HUES6 (cell line): ENCODE results near the gene XRN1.

Experiments used
- H3K27ac ChIP-seq: 2 replicates; pipeline ENCODE4 v1.7.0; 2013; ENCODE audit warnings: low read depth, mild to moderate bottlenecking, low read length, inconsistent platforms
- H3K27me3 ChIP-seq: 2 replicates; pipeline ENCODE4 v1.6.1; 2013; ENCODE audit warnings: low read length; ENCODE audit not compliant: control insufficient read depth, insufficient read depth
- H3K36me3 ChIP-seq: 2 replicates; pipeline ENCODE4 v1.6.1; 2013; ENCODE audit warnings: low read length; ENCODE audit not compliant: control insufficient read depth, insufficient read depth
- H3K4me1 ChIP-seq: 2 replicates; pipeline ENCODE4 v1.6.1; 2013; ENCODE audit warnings: low read length; ENCODE audit not compliant: control insufficient read depth, insufficient read depth
- H3K4me3 ChIP-seq: 2 replicates; pipeline ENCODE4 v1.5.1; 2013; ENCODE audit warnings: low read depth, low read length
- H3K9ac ChIP-seq: one replicate; pipeline ENCODE4 v1.6.1; 2013; ENCODE audit warnings: mild to moderate bottlenecking, low read length
- H3K9me3 ChIP-seq: 2 replicates; pipeline ENCODE4 v1.6.1; 2013; ENCODE audit warnings: low read depth, low read length; ENCODE audit not compliant: control insufficient read depth, insufficient read depth

XRN1 gene

DNA sequence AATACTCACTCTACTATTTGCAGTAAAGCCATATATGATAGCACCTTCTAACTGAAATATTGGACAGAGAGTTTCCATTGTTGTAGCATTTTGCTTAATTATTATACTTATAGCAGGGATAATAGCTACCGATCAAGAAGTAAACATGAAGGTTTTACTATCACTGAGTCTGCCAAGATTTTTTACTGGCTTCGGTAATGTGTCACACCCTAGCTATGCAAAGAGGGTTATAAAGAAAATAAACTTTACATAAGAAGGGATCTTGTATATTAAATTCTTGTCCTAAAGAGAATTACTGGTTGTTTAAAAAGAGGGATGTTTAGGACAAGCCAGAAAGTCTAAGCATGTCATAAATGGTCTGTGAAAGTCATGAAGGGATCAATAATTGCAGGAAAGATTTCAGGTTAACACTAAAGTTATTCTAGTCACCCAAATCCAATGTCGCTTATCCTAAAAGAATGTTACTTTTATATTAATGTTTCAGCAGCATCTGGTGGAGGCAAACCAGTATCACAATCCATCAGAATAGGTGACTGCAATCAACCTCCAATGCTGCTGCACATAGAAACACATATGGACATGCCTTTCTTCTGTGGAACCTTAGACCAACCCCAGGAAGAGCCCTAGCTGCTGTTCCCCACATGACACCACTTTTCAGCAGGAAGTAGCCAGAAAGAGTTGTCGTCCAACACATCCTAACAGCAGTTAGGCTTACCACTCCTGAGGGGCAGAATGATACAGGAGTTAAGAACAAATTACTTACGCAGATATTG lies 159.8 kb downstream of the XRN1 start:
- H3K36me3 ChIP-seq = no peaks in the 10 kb centered on the region
- H3K27me3 ChIP-seq = no peaks in the 10 kb centered on the region
- no peak overlapping the region for H3K27ac ChIP-seq
- H3K4me3 ChIP-seq = no peak overlapping the region
- no peak overlapping the region for H3K9ac ChIP-seq
- peaks cover 55% of the 10 kb centered on the region for H3K9me3 ChIP-seq
- H3K4me1 ChIP-seq = no peaks in the 10 kb centered on the region

DNA sequence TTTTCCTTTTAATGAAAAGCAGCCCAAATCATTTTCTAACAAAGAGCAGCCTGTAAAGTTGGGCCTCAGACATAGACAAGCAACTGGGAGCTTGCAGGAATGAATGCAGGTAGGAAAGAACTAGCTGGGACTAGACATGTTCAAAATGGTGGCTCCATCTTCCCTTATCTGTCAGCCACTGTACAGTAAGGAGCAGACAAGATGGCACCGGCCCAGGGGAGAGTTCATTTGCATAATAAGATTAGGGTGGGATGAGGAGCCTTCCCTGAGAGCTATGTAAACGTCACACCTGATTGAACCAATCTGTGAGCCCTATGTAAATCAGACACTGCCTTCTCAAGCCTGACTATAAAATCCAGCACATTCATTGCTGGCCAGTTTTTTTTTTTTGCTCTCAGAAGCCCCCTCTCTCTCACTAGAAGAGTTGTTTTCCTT lies 162.7 kb downstream of the XRN1 start:
- Histone ChIP-seq H3K36me3 (no peaks in the 10 kb centered on the region), H3K4me1 (no peaks in the 10 kb centered on the region), H3K9me3 (peaks cover 51% of the 10 kb centered on the region), H3K27me3 (no peaks in the 10 kb centered on the region), H3K9ac (no peak overlapping the region), H3K4me3 (no peak overlapping the region), H3K27ac (no peak overlapping the region)

DNA sequence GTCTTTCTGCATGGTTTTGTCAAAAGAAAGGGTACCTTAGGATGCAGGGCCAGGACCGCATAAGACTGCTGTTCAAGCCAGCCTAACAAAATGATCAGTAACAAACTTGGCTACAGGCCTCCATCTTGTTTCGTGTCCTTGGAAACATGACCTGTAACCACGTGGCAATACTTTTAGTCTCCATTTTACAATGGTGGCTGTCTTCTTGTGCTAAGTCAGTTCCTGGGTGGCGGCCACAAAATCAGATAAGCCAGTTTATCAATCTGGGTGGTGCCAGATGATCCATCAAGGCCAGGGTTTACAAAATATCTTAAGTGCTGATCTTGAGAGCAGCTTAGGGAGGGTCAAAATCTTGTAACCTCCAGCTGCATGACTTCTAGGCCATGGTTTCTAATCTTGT lies 165.3 kb downstream of the XRN1 start:
- Histone ChIP-seq H3K9ac (no peak overlapping the region), H3K36me3 (no peaks in the 10 kb centered on the region), H3K9me3 (peaks cover 32% of the 10 kb centered on the region), H3K4me3 (no peak overlapping the region), H3K4me1 (no peaks in the 10 kb centered on the region), H3K27me3 (no peaks in the 10 kb centered on the region), H3K27ac (no peak overlapping the region)

DNA sequence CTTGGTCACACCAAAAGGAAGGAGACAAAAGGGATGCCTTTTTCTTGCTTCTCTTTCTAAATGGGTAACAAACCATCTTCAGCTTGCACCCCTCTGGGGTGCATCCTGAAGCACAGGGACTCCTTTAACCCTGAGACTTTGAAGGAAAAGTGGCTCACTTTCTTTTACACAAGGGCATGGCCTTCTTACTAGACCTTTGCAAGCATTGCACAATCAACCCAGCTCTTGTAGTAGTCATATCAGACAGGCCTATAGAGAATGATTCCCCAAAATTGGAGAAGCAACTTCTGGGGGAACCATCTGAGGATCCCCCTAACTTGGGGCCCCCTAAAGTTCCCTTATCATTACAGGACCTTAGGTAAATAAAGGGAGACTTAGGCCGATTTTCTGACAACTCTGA lies 166.4 kb downstream of the XRN1 start:
- no peaks in the 10 kb centered on the region for H3K27me3 ChIP-seq
- H3K4me3 ChIP-seq = no peak overlapping the region
- no peak overlapping the region for H3K9ac ChIP-seq
- no peaks in the 10 kb centered on the region for H3K36me3 ChIP-seq
- H3K9me3 ChIP-seq = peaks cover 21% of the 10 kb centered on the region; the same call in 1 of the 2 replicates
- no peak overlapping the region for H3K27ac ChIP-seq
- H3K4me1 ChIP-seq = no peaks in the 10 kb centered on the region

DNA sequence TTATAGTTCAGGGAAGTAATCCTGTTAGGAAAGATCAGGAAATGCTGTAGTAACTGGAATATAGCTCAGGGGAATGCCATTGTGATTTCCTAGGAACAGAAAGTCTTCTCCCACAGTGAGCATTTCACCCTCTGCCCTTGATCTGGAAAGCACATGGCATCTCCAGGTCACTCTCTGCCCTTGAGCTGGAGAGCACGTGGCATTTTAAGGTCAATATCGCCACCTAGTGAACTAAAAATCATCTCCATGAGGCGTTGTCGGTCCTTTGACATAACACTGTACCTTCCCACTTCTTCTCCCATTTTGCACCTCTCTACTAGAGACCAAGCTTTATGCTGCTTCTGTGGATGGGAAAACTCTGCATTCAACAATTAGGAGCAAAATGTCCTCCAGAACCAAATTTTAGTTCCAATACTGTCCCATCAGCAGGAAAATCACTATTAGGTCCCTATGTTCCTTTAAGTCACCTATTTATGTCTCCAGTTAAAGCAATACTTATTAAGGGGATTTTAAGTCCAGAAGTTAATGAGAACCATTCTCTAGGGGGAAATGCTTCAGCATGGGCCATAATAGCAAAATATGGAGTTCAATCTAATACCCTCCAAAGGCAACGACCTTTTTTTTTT lies 167.8 kb downstream of the XRN1 start:
- Histone ChIP-seq H3K27ac (no peak overlapping the region), H3K27me3 (no peaks in the 10 kb centered on the region), H3K36me3 (no peaks in the 10 kb centered on the region), H3K9me3 (peaks cover 9% of the 10 kb centered on the region; the same call in 1 of the 2 replicates), H3K9ac (no peak overlapping the region), H3K4me1 (no peaks in the 10 kb centered on the region), H3K4me3 (no peak overlapping the region)

DNA sequence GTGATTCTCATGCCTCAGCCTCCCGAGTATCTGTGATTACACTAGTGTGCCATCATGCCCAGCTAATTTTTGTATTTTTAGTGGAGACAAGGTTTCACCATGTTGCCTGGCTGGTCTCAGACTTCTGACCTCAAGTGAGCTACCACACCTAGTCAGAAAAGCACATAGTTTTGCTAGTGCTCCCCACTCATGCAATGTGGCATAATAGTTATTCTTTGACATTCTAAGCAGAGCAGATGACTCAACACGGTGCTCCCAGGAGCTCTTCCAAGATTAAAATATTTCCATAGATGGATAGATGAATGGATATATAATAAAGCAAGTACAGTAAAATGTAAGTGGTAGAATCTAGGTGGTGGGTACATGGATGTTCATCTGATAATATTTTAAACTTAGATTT lies 169.4 kb downstream of the XRN1 start:
- Histone ChIP-seq H3K4me1 (no peaks in the 10 kb centered on the region), H3K9ac (no peak overlapping the region), H3K4me3 (no peak overlapping the region), H3K9me3 (0 out of 2 replicates have a peak, but pooled peaks cover 4% of the 10 kb centered on the region), H3K27ac (no peak overlapping the region), H3K27me3 (no peaks in the 10 kb centered on the region), H3K36me3 (no peaks in the 10 kb centered on the region)

DNA sequence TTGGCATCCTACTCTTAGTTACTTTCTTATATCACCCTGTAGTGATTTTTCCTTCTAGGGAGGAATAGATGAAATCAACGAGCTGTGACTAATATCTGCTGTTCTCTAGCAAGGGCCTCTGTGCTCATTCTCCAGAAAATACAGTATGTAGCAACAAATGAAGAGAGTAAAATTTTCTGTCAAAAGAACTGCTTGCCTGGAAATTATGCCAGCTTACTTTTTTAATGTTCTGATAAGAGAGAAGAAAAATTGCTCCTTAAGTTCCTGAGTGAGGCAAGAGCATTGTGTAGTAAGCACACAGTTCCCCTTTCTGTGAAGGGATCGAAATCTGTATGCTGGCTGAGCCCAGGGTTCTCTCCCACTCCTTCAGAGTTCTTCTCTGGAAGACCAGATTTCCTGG lies 171.1 kb downstream of the XRN1 start:
- Histone ChIP-seq H3K27me3 (no peaks in the 10 kb centered on the region), H3K27ac (no peak overlapping the region), H3K4me1 (no peaks in the 10 kb centered on the region), H3K4me3 (no peak overlapping the region), H3K9me3 (0 out of 2 replicates have a peak, but pooled peaks cover 4% of the 10 kb centered on the region), H3K36me3 (no peaks in the 10 kb centered on the region), H3K9ac (no peak overlapping the region)

DNA sequence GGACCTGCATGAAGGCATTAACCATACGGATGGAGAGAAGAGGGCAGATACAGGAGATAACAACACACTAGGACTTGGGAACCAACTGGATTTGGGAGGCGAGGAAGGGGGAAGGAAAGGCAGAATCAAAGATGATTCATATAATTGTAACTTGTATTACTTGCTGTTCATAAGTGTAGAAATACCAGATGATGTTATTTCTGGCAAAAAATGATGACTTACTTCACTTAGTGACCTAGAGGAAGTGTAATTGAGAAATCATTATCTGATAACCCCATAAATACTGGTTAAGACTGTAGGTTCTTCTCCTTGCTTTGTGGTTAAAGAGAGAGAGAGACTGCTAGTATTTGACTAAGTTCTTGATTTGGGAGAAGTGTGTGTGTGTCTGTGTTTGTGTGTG lies 172.0 kb downstream of the XRN1 start:
- no peak overlapping the region for H3K9ac ChIP-seq
- H3K4me3 ChIP-seq = no peak overlapping the region
- H3K4me1 ChIP-seq = no peaks in the 10 kb centered on the region

DNA sequence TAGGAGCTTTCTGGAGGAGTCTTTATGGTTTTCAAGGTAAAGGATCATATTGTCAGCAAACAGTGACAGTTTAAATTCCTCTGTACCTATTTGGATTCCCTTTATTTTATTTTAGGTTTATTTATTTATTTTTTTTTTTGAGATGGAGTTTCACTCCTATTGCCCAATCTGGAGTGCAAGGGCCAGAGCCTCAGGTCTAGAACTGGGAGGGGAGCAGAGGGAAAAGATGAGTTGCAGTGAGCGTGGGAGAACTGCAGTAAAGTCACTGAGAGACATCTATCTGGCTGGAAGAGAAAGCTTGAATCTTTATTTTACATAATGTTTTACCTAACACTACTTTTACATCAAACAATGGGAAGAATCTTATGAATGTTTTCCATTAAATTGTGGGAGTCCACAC lies 172.9 kb downstream of the XRN1 start:
- H3K4me3 ChIP-seq = no peak overlapping the region
- no peaks in the 10 kb centered on the region for H3K27me3 ChIP-seq
- H3K27ac ChIP-seq = no peak overlapping the region
- no peaks in the 10 kb centered on the region for H3K4me1 ChIP-seq
- no peaks in the 10 kb centered on the region for H3K36me3 ChIP-seq
- 0 out of 2 replicates have a peak, but pooled peaks cover 4% of the 10 kb centered on the region for H3K9me3 ChIP-seq
- no peak overlapping the region for H3K9ac ChIP-seq

More for the DNA sequence above, 172.0 kb downstream of the XRN1 start:
- Histone ChIP-seq H3K27ac (no peak overlapping the region), H3K27me3 (no peaks in the 10 kb centered on the region), H3K9me3 (0 out of 2 replicates have a peak, but pooled peaks cover 4% of the 10 kb centered on the region), H3K36me3 (no peaks in the 10 kb centered on the region)

DNA sequence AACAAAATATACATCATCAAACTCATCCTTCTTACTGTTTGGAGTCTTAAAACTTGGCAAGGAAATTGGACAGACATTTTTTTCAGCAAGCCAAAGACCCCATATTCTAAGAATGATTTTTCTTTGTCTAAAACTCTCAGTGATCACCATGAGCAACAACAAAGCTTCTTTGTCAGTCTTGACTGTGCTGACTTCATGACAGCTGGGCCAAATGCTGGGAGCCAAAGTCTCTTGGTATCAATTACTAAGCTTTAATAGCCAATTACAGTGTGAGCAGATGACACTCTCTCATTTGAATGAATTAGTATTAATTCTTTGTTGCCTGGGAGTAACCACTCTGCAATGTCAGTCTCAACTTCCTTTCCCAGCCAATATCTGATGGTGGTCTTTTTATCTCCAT lies 174.3 kb downstream of the XRN1 start:
- Histone ChIP-seq H3K4me3 (no peak overlapping the region), H3K4me1 (no peaks in the 10 kb centered on the region), H3K9ac (no peak overlapping the region), H3K36me3 (no peaks in the 10 kb centered on the region), H3K27ac (no peak overlapping the region), H3K27me3 (no peaks in the 10 kb centered on the region), H3K9me3 (no peaks in the 10 kb centered on the region)

DNA sequence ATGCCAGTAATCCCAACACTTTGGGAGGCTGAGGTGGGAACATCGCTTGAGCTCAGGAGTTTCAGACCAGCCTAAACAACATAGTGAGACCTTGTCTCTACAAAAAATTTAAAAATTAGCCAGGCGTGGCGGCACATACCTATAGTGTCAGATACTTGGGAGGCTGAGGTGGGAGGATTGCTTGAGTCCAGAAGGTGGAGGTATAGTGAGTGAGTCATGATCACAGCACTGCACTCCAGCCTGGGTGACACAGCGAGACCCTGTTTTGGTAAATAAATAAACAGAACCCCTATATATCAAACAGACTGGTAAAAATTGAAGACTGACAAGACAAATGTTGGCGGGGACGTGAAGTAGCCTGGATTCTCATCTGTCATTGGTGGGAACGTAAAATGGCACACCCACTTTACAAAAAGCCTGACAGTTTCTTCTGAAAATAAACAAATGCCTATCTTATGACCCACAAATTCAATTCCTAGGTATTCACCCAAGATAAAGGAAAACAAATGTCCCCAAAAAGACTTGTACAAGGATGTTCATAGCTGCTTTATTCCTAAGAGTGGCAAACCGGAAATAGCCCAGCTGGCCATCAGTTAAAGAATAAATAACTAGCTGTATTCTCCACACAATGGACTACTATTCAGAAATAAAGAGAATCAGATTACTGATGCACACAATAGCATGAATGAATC lies 175.5 kb downstream of the XRN1 start:
- Histone ChIP-seq H3K27me3 (no peaks in the 10 kb centered on the region), H3K4me1 (no peaks in the 10 kb centered on the region), H3K4me3 (no peak overlapping the region), H3K9ac (no peak overlapping the region), H3K27ac (no peak overlapping the region), H3K9me3 (no peaks in the 10 kb centered on the region), H3K36me3 (no peaks in the 10 kb centered on the region)
